SK-N-MC (cell line): ENCODE measurements around the gene DMRTC1.
"Not testable (repeated sequence)": the region's sequence is repeated elsewhere in the genome, so short reads cannot be mapped to it uniquely, and the experiment has no call there.

Experiments
- EZH2 ChIP-seq: fragments of 200-600 bp; sonication (generic); IDR thresholded peaks from one replicate; pipeline ENCODE4 v1.6.1; 2017; ENCODE audit warnings: antibody characterized with exemption
- FOXP2 ChIP-seq: optimal IDR thresholded peaks from 2 replicates; pipeline ENCODE3; 2011; ENCODE audit warnings: mild to moderate bottlenecking, moderate library complexity; ENCODE audit not compliant: insufficient read depth; ENCODE audit errors: extremely low read length, control extremely low read depth
- POLR2AphosphoS5 ChIP-seq: IDR thresholded peaks from 2 replicates; pipeline ENCODE4 v1.6.1; 2012; ENCODE audit warnings: mild to moderate bottlenecking, low read depth, low read length, borderline replicate concordance

DNA sequence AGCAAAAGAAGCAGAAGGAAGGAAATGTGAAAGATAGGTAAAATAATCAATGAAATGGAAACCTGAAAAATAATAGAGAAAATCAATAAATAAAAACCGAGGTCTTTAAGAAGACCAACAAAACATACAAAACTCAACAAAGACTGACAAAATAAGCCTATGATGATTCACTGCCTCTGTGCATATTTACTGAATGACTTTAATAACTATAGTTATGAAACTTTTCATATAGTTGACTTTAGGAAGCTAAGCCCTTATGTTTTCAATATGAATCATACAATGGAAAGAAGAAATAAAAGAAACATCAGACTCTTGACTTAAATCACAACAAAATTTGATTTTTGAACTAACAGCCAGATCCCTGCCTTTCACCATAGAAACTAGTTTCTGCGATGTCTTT lies 106.1 kb downstream of the DMRTC1 start:
- TF ChIP-seq POLR2AphosphoS5, EZH2, FOXP2: not testable (repeated sequence)
